WERI-Rb-1 (cell line): ENCODE data around the gene CD47.

Source experiments
- DNase-seq: peaks from one replicate; pipeline ENCODE4 v3.0.0-alpha.2; 2020
- H3K27ac ChIP-seq: fragments of 250-450 bp; sonication (Bioruptor Pico); 2 replicates; pipeline ENCODE4 v1.5.1; 2020; ENCODE audit warnings: mild to moderate bottlenecking, moderate library complexity
- H3K27me3 ChIP-seq: fragments of 250-450 bp; sonication (Bioruptor Pico); 2 replicates; pipeline ENCODE4 v1.5.1; 2021; ENCODE audit warnings: mild to moderate bottlenecking, low read depth, moderate library complexity; ENCODE audit not compliant: insufficient read depth, severe bottlenecking
- H3K36me3 ChIP-seq: fragments of 250-450 bp; sonication (Bioruptor Pico); 2 replicates; pipeline ENCODE4 v1.5.1; 2020; ENCODE audit warnings: mild to moderate bottlenecking, moderate library complexity
- H3K4me3 ChIP-seq: 2 replicates; pipeline ENCODE4 v1.5.1; 2011; ENCODE audit warnings: low read depth, mild to moderate bottlenecking, control low read depth, low read length
- H3K9me3 ChIP-seq: fragments of 250-450 bp; sonication (Bioruptor Pico); 2 replicates; pipeline ENCODE4 v1.5.1; 2021; ENCODE audit warnings: mild to moderate bottlenecking, moderate library complexity; ENCODE audit not compliant: severe bottlenecking
- CTCF ChIP-seq: IDR thresholded peaks from 2 replicates; pipeline ENCODE4 v1.5.1; 2011; ENCODE audit warnings: low read depth, mild to moderate bottlenecking, control low read depth, inconsistent platforms, low read length

CD47 gene

GRCh38 chr3:108079043-108079442 is 11.8 kb downstream of the CD47 start:
- no peak for TF ChIP-seq CTCF
- Histone ChIP-seq H3K4me3 (no peak overlapping the region), H3K36me3 (no peaks in the 10 kb centered on the region), H3K9me3 (no peaks in the 10 kb centered on the region), H3K27me3 (no peaks in the 10 kb centered on the region), H3K27ac (no peak overlapping the region)
- DNase-seq, result no peak

GRCh38 chr3:108076564-108076963 is 14.3 kb downstream of the CD47 start:
- no peak for DNase-seq
- H3K36me3 ChIP-seq, result no peaks in the 10 kb centered on the region
- H3K4me3 ChIP-seq, result no peak overlapping the region
- no peaks in the 10 kb centered on the region for H3K27me3 ChIP-seq
- no peak overlapping the region for H3K27ac ChIP-seq
- TF ChIP-seq CTCF, result no peak
- H3K9me3 ChIP-seq, result no peaks in the 10 kb centered on the region

GRCh38 chr3:108073764-108074431 is 16.9 kb downstream of the CD47 start:
- H3K27me3 ChIP-seq, result no peaks in the 10 kb centered on the region
- TF ChIP-seq CTCF, result no peak
- no peak overlapping the region for H3K27ac ChIP-seq
- no peak overlapping the region for H3K4me3 ChIP-seq
- H3K36me3 ChIP-seq, result no peaks in the 10 kb centered on the region
- H3K9me3 ChIP-seq, result no peaks in the 10 kb centered on the region
- DNase-seq, result no peak

GRCh38 chr3:108071368-108071767 is 19.5 kb downstream of the CD47 start:
- Histone ChIP-seq H3K9me3 (no peaks in the 10 kb centered on the region), H3K36me3 (no peaks in the 10 kb centered on the region), H3K4me3 (no peak overlapping the region), H3K27me3 (no peaks in the 10 kb centered on the region), H3K27ac (no peak overlapping the region)
- no peak for DNase-seq
- no peak for TF ChIP-seq CTCF

- H3K27ac ChIP-seq, result no peak overlapping the region
- TF ChIP-seq CTCF, result no peak
- H3K27me3 ChIP-seq, result no peaks in the 10 kb centered on the region
- DNase-seq, result no peak
- H3K36me3 ChIP-seq, result no peaks in the 10 kb centered on the region
- H3K9me3 ChIP-seq, result no peaks in the 10 kb centered on the region
- H3K4me3 ChIP-seq, result no peak overlapping the region
These were observed 20.5 kb downstream of the CD47 start for GRCh38 chr3:108070356-108070755.

- no peak for DNase-seq
- no peaks in the 10 kb centered on the region for H3K27me3 ChIP-seq
- no peak overlapping the region for H3K4me3 ChIP-seq
- no peak overlapping the region for H3K27ac ChIP-seq
- H3K36me3 ChIP-seq, result no peaks in the 10 kb centered on the region
- H3K9me3 ChIP-seq, result no peaks in the 10 kb centered on the region
- no peak for TF ChIP-seq CTCF
These were observed 23.1 kb downstream of the CD47 start for GRCh38 chr3:108067768-108068167.
